ENCODE measurements around the gene CPPED1.
"Not testable (repeated sequence)": the region's sequence is repeated elsewhere in the genome, so short reads cannot be mapped to it uniquely, and the experiment has no call there.

The CPPED1 gene

DNA sequence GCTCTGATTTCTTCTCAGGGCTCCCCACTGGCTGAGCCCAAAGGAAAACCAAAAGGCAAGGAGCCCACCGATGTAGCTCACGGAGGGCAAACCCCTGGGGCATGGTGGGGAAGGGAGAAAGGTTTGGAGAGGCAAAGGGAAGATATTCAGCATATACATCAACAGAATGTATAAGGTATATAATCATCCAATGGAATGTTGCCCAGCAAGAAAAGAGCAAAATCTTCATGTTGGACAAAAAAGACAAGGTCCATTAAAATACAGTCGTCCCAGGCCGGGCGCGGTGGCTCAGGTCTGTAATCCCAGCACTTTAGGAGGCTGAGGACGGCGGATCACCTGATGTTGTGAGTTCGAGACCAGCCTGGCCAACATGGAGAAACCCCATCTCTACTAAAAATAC lies 1.6 kb downstream of the CPPED1 start:
- H3K27me3 ChIP-seq (ENCODE audit: control insufficient read depth, insufficient read depth, low read length, poor library complexity, severe bottlenecking) = no peaks in the 10 kb centered on the region
- 86 to 90% methylated on average over 9 of the region's 9 CpGs for WGBS, 2 experiments
- peaks cover 2% of the 10 kb centered on the region for H3K4me1 ChIP-seq (ENCODE audit: control insufficient read depth, insufficient read depth, low read length)
- no peak overlapping the region for H3K27ac ChIP-seq (ENCODE audit: insufficient read depth, low read depth, low read length, poor library complexity, severe bottlenecking)
- no peak overlapping the region for H3K4me3 ChIP-seq (ENCODE audit: insufficient read depth, low read depth, low read length)
- no peaks in the 10 kb centered on the region for H3K36me3 ChIP-seq (ENCODE audit: control insufficient read depth, insufficient read depth, low read length)
- no peaks in the 10 kb centered on the region for H3K9me3 ChIP-seq (ENCODE audit: control insufficient read depth, low read length)

GRCh38 chr16:12801511-12802042 lies 2.1 kb downstream of the CPPED1 start:
- WGBS, 2 experiments = 81 to 82% methylated on average over 4 of the region's 4 CpGs
- H3K9me3 ChIP-seq (ENCODE audit: control insufficient read depth, low read length) = no peaks in the 10 kb centered on the region
- no peak overlapping the region for H3K27ac ChIP-seq (ENCODE audit: insufficient read depth, low read depth, low read length, poor library complexity, severe bottlenecking)
- H3K27me3 ChIP-seq (ENCODE audit: control insufficient read depth, insufficient read depth, low read length, poor library complexity, severe bottlenecking) = no peaks in the 10 kb centered on the region
- no peak overlapping the region for H3K4me3 ChIP-seq (ENCODE audit: insufficient read depth, low read depth, low read length)
- H3K36me3 ChIP-seq (ENCODE audit: control insufficient read depth, insufficient read depth, low read length) = no peaks in the 10 kb centered on the region
- H3K4me1 ChIP-seq (ENCODE audit: control insufficient read depth, insufficient read depth, low read length) = peaks cover 2% of the 10 kb centered on the region

GRCh38 chr16:12800817-12801216 lies 2.9 kb downstream of the CPPED1 start:
- Histone ChIP-seq H3K9me3 (ENCODE audit: control insufficient read depth, low read length) (no peaks in the 10 kb centered on the region), H3K27ac (ENCODE audit: insufficient read depth, low read depth, low read length, poor library complexity, severe bottlenecking) (no peak overlapping the region), H3K27me3 (ENCODE audit: control insufficient read depth, insufficient read depth, low read length, poor library complexity, severe bottlenecking) (no peaks in the 10 kb centered on the region), H3K4me1 (ENCODE audit: control insufficient read depth, insufficient read depth, low read length) (peaks cover 2% of the 10 kb centered on the region), H3K36me3 (ENCODE audit: control insufficient read depth, insufficient read depth, low read length) (no peaks in the 10 kb centered on the region), H3K4me3 (ENCODE audit: insufficient read depth, low read depth, low read length) (no peak overlapping the region)
- WGBS, 2 experiments = 84 to 92% methylated on average over 5 to 6 of the region's 6 CpGs

GRCh38 chr16:12799996-12800395 lies 3.7 kb downstream of the CPPED1 start:
- not testable (repeated sequence) for H3K36me3 ChIP-seq (ENCODE audit: control insufficient read depth, insufficient read depth, low read length); H3K4me3 ChIP-seq (ENCODE audit: insufficient read depth, low read depth, low read length); H3K27me3 ChIP-seq (ENCODE audit: control insufficient read depth, insufficient read depth, low read length, poor library complexity, severe bottlenecking); H3K4me1 ChIP-seq (ENCODE audit: control insufficient read depth, insufficient read depth, low read length); H3K27ac ChIP-seq (ENCODE audit: insufficient read depth, low read depth, low read length, poor library complexity, severe bottlenecking); H3K9me3 ChIP-seq (ENCODE audit: control insufficient read depth, low read length)
- 89 to 91% methylated on average over 8 of the region's 8 CpGs for WGBS, 2 experiments

DNA sequence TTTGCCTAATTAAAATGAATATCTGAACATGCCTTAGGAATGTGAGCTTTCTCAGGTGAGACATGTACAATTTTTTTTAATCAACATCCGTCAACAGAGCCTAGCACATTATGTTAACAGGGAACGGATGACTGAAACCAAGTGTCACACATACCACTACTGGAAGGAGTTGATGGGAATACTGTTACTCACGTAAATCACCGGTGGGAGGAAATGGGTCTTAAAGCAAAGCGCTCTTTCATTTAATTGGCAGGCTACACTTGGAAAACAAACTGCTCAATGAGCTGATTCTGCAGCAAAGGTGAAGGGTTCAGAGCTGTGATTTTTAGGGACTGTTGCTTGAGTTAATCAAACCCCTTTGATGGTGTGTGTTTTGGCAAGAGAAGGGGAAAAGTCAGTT lies 4.8 kb downstream of the CPPED1 start:
- Histone ChIP-seq H3K4me3 (ENCODE audit: insufficient read depth, low read depth, low read length) (no peak overlapping the region), H3K36me3 (ENCODE audit: control insufficient read depth, insufficient read depth, low read length) (no peaks in the 10 kb centered on the region), H3K4me1 (ENCODE audit: control insufficient read depth, insufficient read depth, low read length) (peaks cover 2% of the 10 kb centered on the region), H3K27ac (ENCODE audit: insufficient read depth, low read depth, low read length, poor library complexity, severe bottlenecking) (no peak overlapping the region), H3K27me3 (ENCODE audit: control insufficient read depth, insufficient read depth, low read length, poor library complexity, severe bottlenecking) (no peaks in the 10 kb centered on the region), H3K9me3 (ENCODE audit: control insufficient read depth, low read length) (no peaks in the 10 kb centered on the region)
- WGBS, 2 experiments = 89 to 97% methylated on average over 5 of the region's 5 CpGs

- no peak overlapping the region for H3K27ac ChIP-seq (ENCODE audit: insufficient read depth, low read depth, low read length, poor library complexity, severe bottlenecking)
- no peaks in the 10 kb centered on the region for H3K27me3 ChIP-seq (ENCODE audit: control insufficient read depth, insufficient read depth, low read length, poor library complexity, severe bottlenecking)
- H3K36me3 ChIP-seq (ENCODE audit: control insufficient read depth, insufficient read depth, low read length) = no peaks in the 10 kb centered on the region
Measured at GRCh38 chr16:12798171-12798570, 5.5 kb downstream of the CPPED1 start.

GRCh38 chr16:12796498-12796897 lies 7.2 kb downstream of the CPPED1 start:
- WGBS, 2 experiments = 97 to 100% methylated on average over 4 to 5 of the region's 5 CpGs
- no peaks in the 10 kb centered on the region for H3K36me3 ChIP-seq (ENCODE audit: control insufficient read depth, insufficient read depth, low read length)
- H3K4me3 ChIP-seq (ENCODE audit: insufficient read depth, low read depth, low read length) = no peak overlapping the region
- H3K27me3 ChIP-seq (ENCODE audit: control insufficient read depth, insufficient read depth, low read length, poor library complexity, severe bottlenecking) = no peaks in the 10 kb centered on the region
- no peak overlapping the region for H3K27ac ChIP-seq (ENCODE audit: insufficient read depth, low read depth, low read length, poor library complexity, severe bottlenecking)
- no peaks in the 10 kb centered on the region for H3K4me1 ChIP-seq (ENCODE audit: control insufficient read depth, insufficient read depth, low read length)
- H3K9me3 ChIP-seq (ENCODE audit: control insufficient read depth, low read length) = no peaks in the 10 kb centered on the region

More at GRCh38 chr16:12798171-12798570, 5.5 kb downstream of the CPPED1 start:
- Histone ChIP-seq H3K9me3 (ENCODE audit: control insufficient read depth, low read length) (no peaks in the 10 kb centered on the region), H3K4me3 (ENCODE audit: insufficient read depth, low read depth, low read length) (no peak overlapping the region), H3K4me1 (ENCODE audit: control insufficient read depth, insufficient read depth, low read length) (peaks cover 2% of the 10 kb centered on the region)

GRCh38 chr16:12794486-12795387 lies 8.9 kb downstream of the CPPED1 start:
- WGBS, 2 experiments = 93 to 94% methylated on average over 12 of the region's 12 CpGs
- no peaks in the 10 kb centered on the region for H3K27me3 ChIP-seq (ENCODE audit: control insufficient read depth, insufficient read depth, low read length, poor library complexity, severe bottlenecking)
- H3K4me1 ChIP-seq (ENCODE audit: control insufficient read depth, insufficient read depth, low read length) = no peaks in the 10 kb centered on the region
- H3K36me3 ChIP-seq (ENCODE audit: control insufficient read depth, insufficient read depth, low read length) = no peaks in the 10 kb centered on the region
- H3K9me3 ChIP-seq (ENCODE audit: control insufficient read depth, low read length) = no peaks in the 10 kb centered on the region
- H3K4me3 ChIP-seq (ENCODE audit: insufficient read depth, low read depth, low read length) = no peak overlapping the region
- no peak overlapping the region for H3K27ac ChIP-seq (ENCODE audit: insufficient read depth, low read depth, low read length, poor library complexity, severe bottlenecking)

DNA sequence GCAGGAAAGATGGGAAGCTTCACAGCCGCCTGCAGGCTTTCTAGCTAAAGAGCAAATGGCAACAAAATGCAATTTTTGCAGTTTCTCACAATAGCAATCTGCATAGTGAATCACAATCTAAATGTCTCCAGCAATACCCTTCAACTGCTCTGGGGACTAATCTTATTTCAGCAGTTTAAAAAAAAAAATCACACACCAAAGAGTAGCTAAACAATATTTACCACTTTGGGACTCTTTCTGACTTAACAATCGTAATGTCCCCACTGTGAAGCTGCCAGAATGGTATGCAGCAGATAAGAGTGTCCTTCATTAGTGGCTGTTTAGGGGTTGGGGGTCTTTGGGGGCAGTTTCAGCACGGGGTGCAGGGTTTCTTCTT lies 9.8 kb downstream of the CPPED1 start:
- Histone ChIP-seq H3K4me3 (ENCODE audit: insufficient read depth, low read depth, low read length) (no peak overlapping the region), H3K27ac (ENCODE audit: insufficient read depth, low read depth, low read length, poor library complexity, severe bottlenecking) (no peak overlapping the region), H3K36me3 (ENCODE audit: control insufficient read depth, insufficient read depth, low read length) (no peaks in the 10 kb centered on the region), H3K9me3 (ENCODE audit: control insufficient read depth, low read length) (no peaks in the 10 kb centered on the region), H3K27me3 (ENCODE audit: control insufficient read depth, insufficient read depth, low read length, poor library complexity, severe bottlenecking) (no peaks in the 10 kb centered on the region), H3K4me1 (ENCODE audit: control insufficient read depth, insufficient read depth, low read length) (no peaks in the 10 kb centered on the region)
- 77 to 80% methylated on average over 3 of the region's 3 CpGs for WGBS, 2 experiments

DNA sequence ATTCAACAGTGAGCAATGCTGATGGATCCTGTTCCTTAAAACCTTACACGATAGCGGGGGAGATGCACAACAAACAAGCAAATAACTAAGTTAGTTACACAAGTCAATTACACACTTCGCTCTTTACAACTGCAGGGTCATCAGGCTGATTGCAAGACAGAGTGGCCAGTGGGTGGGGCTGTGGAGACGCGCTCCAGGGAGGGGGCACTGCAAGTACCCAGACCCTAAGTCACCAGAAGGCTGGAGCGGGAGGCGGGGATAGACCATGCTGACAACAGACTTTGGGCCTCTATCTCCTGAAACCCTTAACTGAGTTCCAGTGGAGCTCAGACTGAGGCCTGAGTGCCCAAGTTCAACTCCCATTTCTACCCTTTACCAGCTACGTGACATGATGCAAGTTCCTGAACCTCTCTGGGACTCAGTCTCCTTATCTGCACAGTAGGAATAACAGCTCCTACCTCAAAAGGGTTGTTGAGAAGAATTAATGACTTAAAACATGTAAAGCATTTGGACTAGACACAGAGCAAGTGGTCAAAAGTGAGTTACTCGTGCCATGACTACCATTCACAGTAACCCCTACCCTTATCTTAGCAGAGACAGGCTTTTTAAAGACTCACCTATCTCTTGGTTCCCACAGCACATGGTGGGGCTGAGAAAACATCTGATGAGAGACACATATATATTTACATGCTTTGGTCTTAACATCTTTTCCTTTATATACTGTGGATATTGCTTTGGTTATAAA lies 10.4 kb downstream of the CPPED1 start:
- H3K9me3 ChIP-seq (ENCODE audit: control insufficient read depth, low read length) = no peaks in the 10 kb centered on the region
- H3K4me1 ChIP-seq (ENCODE audit: control insufficient read depth, insufficient read depth, low read length) = no peaks in the 10 kb centered on the region
- WGBS, 2 experiments = 86 to 88% methylated on average over 9 of the region's 9 CpGs
- no peaks in the 10 kb centered on the region for H3K36me3 ChIP-seq (ENCODE audit: control insufficient read depth, insufficient read depth, low read length)
- no peak overlapping the region for H3K4me3 ChIP-seq (ENCODE audit: insufficient read depth, low read depth, low read length)
- no peaks in the 10 kb centered on the region for H3K27me3 ChIP-seq (ENCODE audit: control insufficient read depth, insufficient read depth, low read length, poor library complexity, severe bottlenecking)
- no peak overlapping the region for H3K27ac ChIP-seq (ENCODE audit: insufficient read depth, low read depth, low read length, poor library complexity, severe bottlenecking)

Data from ectodermal cell (in vitro differentiated cells).